GM19193 (cell line): ENCODE measurements around the gene NOS1.

Experiments used
- POLR2A ChIP-seq: IDR thresholded peaks from 4 replicates; pipeline ENCODE4 v1.6.1; 2011; ENCODE audit not compliant: insufficient read depth, insufficient read length; ENCODE audit errors: extremely low read depth

Gene NOS1

GRCh38 chr12:117313926-117314325 lies 47.5 kb downstream of the NOS1 start:
- no peak for TF ChIP-seq POLR2A

DNA sequence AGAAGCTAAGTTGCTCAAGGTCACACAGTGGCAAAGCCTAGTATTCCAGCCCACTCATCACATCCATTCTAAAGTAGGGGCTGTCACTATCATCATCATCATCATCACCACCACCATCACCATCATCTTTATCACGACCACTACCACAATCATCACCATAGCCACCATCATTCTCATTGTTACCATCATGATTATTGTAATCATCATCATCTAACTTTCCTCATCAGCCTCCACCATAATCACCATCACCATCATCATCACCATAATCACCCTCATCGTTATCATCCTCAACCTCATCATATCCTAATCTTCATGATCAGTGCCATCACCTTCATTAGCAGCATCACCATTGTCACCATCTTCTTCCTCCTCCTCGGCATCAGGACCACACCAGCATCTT lies 48.7 kb downstream of the NOS1 start:
- TF ChIP-seq POLR2A: no peak

DNA sequence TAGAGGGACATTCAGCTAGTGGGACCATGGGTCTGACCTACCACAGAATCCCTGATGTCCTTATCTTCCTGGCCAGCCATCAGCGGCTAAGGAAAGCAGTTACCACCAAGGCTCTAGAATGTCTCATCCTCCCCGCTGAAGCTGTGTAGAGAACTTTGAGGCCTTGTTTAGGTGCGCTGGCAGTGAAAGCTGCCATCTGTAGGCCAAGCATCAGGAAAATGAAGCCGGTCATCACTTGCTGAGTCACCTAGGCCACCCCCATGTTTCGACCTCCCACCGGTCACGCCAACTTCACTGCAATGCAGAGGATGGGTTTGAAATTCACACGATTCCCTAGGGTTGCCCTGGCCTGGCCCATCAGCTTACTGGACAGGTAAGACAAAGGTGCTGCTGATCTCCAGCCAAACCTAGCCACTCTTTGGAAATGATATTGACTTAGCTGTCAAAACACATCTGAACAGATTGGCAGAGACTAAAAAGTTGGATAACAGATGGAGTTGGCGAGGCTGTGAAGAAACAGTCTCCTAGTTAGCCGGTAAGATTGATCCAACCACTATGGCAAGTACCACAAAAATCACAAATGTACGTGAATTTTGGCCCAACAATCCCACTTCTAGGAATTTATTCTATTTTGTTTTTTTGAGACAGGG lies 52.0 kb downstream of the NOS1 start:
- TF ChIP-seq POLR2A: no peak

DNA sequence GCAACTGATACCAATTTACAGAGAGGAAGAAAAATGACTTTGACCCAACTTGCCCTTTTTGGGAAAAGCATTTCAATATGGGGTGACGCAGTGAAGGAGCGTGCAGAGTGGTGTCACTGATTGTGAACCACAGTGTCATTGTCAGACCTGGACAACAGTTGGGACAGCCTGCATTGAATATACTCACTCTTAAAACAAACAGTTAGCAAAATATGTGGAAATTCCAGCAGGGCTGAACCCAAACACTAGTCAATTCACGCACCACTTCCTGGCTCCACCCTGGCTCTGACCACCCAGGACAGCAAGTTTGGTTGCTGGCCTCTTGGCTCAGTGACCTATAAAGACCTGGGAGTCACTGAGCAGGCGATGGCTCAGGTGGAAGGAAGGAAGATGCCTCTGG lies 61.3 kb downstream of the NOS1 start:
- TF ChIP-seq POLR2A: no peak

DNA sequence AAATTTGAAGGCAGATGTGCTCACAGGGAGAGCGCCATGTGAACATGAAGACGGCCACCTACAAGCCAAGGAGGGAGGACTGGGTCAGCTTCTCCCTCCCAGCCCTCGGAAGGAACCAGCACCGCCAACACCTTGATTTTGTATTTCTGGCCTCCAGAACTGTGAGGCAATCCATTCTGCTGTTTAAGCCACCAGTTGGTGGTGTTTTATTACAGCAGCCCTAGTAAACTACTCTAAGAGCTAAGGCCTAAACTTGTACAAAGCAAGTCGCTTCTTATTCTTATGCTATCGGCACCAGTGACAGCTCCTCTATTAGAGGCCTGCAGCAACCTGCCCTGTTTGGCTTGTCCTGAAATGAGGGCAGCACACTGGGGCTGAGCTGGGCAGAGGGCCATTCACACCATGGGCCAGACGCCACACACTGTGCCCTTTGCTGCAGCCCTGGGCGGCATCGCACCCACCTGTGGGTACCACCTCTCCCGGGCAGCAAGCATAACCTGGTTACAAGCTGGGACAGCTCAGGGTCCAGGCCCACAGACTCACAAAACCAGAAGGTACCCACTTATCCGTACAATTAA lies 62.7 kb downstream of the NOS1 start:
- TF ChIP-seq POLR2A: no peak

DNA sequence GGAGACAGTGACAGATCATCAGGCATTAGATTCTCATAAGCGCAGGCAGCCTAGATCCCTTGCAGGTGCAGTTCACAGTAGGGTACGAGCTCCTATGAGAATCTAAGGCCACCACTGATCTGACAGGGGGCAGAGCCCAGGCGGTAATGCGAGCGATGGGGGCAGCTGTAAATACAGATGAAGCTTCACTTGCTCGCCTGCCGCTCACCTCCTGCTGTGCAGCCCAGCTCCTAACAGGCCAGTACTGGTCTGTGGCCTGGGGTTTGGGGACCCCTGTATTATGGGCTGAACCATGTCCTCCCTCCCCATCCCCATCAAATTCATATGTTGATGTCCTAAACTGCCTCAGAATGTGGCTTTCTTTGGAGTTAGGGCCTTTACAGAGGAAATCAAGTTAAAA lies 63.2 kb downstream of the NOS1 start:
- TF ChIP-seq POLR2A: no peak

DNA sequence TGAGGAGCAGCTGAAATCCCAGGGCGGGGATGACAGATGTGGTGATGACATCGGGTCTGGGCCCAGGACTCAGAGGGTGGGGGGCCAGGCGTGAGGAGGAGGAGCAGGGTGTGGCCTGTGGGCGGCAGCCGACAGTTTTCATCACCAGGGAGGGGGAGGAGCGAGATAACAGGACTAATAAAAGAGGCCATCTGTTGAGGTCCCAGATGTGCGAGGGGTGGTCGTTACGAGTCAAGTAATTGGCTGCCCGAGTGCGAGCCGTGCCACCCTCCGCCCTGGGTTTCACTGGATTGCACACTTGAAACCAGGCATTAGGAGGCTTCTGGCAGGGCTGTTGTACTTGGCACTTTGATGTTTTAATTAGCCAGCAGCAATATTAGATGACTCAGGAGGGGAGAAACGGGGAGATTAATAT lies 67.2 kb downstream of the NOS1 start:
- TF ChIP-seq POLR2A: no peak

GRCh38 chr12:117293510-117293909 lies 67.9 kb downstream of the NOS1 start:
- no peak for TF ChIP-seq POLR2A

DNA sequence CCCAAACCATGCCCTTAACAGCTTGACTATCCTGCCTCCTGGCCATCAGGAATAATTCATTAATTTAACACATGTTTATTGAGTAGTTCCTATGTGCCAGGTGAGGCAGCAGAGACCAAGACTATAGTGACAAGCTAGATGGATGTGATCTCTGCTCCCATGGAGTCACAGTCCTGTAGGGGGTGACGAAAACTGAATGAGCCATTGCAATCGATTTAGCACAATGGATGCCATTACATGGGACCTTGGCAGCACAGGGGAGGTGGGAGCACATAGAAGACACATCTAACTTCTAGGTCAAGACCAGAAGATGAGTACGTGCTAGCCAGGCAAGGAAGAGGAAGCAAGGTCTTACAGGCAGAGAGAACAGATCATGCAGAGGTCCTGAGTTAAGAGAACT lies 68.7 kb downstream of the NOS1 start:
- no peak for TF ChIP-seq POLR2A

GRCh38 chr12:117284140-117284539 lies 77.3 kb downstream of the NOS1 start:
- no peak for TF ChIP-seq POLR2A

- no peak for TF ChIP-seq POLR2A
Measured at GRCh38 chr12:117282490-117282889, 78.9 kb downstream of the NOS1 start.

DNA sequence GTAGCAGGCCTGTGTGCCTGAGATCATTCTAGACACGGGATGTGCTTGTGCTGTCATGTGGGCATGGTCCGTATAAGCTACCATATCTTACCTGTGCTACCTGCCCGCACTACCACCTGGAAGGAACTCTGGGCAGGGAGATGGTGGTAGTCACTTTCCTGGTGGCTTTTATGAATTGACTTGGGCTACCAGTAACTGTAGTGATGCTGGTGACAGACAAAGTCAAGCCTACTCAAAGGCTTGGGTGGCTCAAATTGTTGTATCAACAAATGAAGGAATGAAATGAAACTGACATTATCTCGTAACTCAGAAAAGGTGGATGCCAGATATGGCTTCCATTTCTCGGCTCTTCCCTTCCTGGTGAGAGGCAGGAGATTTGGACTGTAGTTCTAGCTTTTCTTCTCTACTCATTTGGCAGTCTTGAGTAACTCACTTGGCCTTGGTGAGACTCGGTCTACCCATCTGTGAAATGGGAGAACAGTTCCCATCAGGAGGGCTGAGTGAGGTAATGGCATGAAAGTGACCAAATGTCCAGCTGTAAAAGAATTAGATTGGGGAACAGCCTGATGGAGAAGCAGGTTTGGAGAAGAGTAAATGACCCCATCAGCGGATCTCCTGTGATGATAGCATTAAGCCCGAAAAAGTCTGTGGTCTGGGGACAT lies 81.3 kb downstream of the NOS1 start:
- TF ChIP-seq POLR2A: no peak

- no peak for TF ChIP-seq POLR2A
Measured at GRCh38 chr12:117279606-117280005, 81.8 kb downstream of the NOS1 start.

GRCh38 chr12:117277875-117278274 lies 83.6 kb downstream of the NOS1 start:
- TF ChIP-seq POLR2A: no peak

- TF ChIP-seq POLR2A: no peak
Measured at GRCh38 chr12:117273091-117273490, 88.3 kb downstream of the NOS1 start.

- TF ChIP-seq POLR2A: no peak
Measured at GRCh38 chr12:117272690-117273089, 88.7 kb downstream of the NOS1 start.

- TF ChIP-seq POLR2A: no peak
Measured at GRCh38 chr12:117262749-117263148, 98.7 kb downstream of the NOS1 start.

DNA sequence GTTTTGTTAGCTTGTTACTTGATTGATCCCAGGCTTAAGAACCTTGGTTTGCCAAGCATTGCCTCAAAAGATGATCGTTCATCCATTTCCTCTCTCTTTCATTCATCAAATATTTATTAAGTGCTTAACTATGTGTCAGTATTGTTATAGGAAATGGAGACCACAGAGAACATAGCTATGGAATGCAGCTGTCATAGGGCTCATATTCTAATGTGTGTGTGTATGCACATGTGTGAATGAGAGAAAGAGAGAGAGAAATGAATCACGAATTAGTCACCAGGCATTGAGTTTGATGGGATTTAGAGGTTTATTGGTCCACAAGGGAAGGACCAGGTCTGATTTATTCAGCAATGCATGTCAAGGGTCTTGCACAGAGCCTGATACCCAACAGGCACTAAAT lies 100.2 kb downstream of the NOS1 start:
- no peak for TF ChIP-seq POLR2A
